Measurements from ENCODE around the gene LRRC71.
"Not testable (repeated sequence)": the region's sequence is repeated elsewhere in the genome, so short reads cannot be mapped to it uniquely, and the experiment has no call there.

The LRRC71 gene

GRCh38 chr1:156905651-156906050 is 14.8 kb upstream of the LRRC71 start:
- DNase-seq (ENCODE audit: low read depth) = no peak

DNA sequence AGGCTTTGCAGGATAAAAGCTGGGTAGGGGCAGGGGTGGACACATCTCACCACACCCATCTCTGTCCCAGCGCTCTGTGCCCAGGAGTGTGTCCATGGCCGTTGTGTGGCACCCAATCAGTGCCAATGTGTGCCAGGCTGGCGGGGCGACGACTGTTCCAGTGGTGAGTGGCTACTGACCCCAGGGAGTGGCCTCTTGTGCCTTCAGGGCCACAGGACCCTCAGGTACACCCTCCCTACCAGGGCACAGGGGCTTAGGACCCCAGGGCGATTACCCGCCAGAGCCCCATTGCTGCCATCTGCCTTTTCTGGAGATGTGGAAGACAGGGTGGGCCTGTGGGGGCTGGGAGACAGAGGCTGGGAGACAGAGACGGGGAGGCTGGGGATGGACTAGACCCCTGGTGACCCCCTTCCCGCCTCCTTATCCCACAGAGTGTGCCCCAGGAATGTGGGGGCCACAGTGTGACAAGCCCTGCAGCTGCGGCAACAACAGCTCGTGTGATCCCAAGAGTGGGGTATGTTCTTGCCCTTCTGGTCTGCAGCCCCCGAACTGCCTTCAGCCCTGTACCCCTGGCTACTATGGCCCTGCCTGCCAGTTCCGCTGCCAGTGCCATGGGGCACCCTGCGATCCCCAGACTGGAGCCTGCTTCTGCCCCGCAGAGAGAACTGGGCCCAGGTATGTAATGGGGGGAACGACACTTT is 14.1 kb upstream of the LRRC71 start:
- no peak for DNase-seq (ENCODE audit: low read depth)

DNA sequence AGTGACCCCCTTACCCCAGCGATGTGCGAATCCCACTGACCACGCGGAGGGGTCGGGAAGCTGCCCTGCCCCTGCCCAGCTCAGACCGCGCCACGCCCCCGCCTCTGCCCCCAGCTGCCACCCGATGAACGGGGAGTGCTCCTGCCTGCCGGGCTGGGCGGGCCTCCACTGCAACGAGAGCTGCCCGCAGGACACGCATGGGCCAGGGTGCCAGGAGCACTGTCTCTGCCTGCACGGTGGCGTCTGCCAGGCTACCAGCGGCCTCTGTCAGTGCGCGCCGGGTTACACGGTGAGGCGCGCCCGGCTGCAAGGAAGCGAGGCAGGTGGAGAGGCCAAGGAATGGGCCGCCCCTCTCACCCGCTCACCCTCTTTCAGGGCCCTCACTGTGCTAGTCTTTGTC is 11.9 kb upstream of the LRRC71 start:
- DNase-seq (ENCODE audit: low read depth) = no peak

- no peak for DNase-seq (ENCODE audit: low read depth)
These were observed 11.5 kb upstream of the LRRC71 start for GRCh38 chr1:156908955-156909354.

DNA sequence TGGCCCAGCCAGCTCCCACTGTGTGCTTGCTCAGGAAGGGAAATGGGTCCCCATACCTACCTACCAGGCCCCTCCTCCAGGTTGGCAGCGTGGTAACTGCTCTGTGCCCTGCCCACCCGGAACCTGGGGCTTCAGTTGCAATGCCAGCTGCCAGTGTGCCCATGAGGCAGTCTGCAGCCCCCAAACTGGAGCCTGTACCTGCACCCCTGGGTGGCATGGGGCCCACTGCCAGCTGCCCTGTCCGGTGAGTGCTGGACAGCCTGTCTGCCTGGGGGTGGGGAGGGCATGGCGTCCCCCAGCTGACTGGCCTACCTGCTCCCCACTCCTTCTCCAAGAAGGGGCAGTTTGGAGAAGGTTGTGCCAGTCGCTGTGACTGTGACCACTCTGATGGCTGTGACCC is 10.8 kb upstream of the LRRC71 start:
- DNase-seq (ENCODE audit: low read depth) = no peak

GRCh38 chr1:156910309-156910782 is 10.1 kb upstream of the LRRC71 start:
- peak; percentile 36 for DNase-seq (ENCODE audit: low read depth)

DNA sequence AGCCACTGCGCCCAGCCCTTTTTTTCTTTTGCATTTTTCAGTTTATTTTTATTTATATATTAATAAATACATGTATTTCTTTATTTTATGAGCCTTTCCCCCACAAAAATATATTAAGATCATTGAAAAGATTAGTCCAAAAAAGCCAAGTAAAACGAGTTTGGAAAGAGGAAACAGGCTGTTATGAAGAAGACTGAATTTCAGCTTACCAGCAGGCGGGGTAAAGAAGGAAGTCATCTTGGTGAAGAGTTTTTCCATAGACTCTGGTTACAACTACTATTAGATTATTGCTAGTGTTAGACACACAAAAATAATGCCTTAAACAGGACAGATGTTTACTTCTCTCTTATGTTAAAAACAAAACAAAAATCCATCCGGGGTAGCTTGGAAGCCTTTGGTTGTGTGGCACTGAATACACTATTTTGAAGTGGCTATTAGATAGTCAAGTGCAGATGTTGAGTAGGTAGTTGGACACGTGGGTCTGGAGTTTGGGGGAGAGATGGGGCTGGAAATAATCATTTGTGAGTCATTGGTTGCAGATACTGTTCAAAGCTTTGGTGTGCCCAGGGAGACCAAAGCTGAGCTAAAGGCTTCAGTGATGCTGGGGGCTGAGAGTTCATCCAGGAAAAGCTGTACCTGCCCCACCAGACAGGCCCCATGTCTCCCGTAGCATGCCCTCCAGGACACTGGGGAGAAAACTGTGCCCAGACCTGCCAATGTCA is 8.7 kb upstream of the LRRC71 start:
- no peak for DNase-seq (ENCODE audit: low read depth)

DNA sequence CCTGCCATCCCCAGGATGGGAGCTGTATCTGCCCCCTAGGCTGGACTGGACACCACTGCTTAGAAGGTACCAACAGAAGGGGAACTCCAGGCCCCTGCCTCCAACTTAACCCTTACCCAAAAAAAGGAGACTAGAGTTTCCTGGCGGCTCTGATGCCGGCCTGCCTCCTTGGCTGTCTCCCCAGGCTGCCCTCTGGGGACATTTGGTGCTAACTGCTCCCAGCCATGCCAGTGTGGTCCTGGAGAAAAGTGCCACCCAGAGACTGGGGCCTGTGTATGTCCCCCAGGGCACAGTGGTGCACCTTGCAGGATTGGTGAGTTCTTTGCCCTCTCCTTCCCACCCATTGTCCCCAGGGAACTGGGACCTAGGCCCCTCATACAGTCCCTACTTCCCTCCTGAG is 8.1 kb upstream of the LRRC71 start:
- DNase-seq (ENCODE audit: low read depth) = no peak

DNA sequence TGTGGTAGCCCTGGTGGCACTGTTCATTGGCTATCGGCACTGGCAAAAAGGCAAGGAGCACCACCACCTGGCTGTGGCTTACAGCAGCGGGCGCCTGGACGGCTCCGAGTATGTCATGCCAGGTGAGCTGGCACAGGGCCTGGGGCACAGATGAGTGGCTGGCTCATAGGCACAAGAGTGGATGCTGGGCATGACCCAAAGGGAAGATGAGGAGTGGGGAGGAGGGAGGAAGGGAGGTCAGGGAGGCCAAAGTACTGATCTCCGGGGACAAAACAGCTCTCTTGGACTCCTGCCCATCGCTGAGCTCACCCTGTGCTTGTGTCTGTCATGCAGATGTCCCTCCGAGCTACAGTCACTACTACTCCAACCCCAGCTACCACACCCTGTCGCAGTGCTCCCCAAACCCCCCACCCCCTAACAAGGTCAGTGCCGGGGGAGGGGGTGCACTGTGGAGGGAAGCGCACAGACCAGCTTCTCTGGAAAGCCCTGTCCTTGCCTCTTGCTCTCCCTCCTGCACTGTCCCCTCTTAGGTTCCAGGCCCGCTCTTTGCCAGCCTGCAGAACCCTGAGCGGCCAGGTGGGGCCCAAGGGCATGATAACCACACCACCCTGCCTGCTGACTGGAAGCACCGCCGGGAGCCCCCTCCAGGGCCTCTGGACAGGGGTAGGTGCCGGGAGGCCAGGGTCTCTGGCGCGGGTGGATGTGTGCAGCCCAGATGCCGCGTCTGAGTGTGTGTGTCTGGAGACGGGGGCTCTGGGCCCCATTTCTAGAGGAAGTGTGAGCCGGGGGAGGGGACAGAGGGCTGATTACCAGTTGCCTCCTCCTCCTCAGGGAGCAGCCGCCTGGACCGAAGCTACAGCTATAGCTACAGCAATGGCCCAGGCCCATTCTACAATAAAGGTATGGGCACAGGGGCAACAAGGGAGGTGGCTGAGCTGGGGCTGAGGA is 7.3 kb upstream of the LRRC71 start:
- DNase-seq (ENCODE audit: low read depth) = no peak

- no peak for DNase-seq (ENCODE audit: low read depth)
These were observed 6.5 kb upstream of the LRRC71 start for GRCh38 chr1:156913809-156914387.

- DNase-seq (ENCODE audit: low read depth) = no peak
These were observed 6.0 kb upstream of the LRRC71 start for GRCh38 chr1:156914440-156914856.

DNA sequence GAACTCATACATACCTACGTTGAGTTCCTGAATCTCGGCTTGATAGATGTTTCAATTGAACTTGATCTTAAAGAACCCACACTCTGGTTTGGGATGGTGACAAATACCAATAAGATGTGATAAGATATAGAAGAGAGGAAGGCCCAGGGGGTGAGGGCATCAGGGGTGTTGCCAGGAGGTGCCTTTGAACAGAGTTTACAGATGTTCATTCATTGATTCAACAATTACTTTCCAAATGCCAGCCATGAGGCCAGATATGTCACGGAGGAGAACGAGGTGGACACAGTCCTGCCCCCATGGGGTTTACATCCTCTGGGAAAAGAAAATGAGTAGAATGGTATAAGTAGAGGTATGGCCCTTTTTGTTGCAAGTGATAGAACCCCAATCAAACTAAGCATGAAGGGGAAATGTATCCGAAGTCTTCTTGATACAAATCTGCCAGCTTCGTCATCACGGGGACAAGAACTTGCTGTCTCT is 659 bp downstream of the LRRC71 start:
- DNase-seq (ENCODE audit: low read depth) = no peak

- DNase-seq (ENCODE audit: low read depth) = no peak
These were observed 2.7 kb downstream of the LRRC71 start for GRCh38 chr1:156922986-156923669.

DNA sequence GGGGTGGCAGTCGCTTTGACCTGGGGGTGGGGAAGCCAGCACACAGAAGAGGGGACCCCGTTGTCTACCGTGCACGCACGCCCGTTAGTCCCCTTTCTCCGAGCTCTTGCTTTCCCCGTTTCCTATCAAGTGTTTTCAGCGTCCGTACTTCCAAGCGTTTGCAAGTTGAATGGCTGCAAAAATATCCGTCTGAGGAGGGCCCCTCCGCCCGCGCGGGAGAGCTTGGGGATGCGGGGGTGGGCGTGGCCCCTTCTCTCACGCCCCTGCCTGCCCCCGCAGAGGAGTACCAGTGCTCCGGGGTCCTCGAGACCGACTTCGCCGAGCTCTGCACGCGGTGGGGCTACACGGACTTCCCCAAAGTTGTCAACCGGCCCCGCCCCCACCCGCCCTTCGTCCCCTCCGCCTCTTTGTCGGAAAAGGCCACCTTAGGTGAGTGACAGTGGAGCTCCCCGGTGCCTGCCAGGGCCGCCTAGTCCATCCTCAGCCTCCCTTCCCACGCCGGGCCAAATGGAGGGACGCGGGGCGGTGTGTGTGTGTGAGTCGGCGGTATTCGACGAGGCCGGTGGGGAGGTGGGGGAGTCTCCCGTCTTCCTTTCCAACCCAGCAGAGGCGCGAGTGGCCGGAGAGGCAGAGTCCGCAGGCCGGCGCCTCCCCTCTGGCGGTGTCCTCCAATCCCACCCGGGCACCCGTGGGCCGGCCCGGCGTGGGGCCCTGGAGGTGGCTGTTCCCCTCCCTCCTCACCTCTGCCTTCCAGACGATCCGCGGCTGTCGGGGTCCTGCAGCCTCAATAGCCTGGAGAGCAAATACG is 3.4 kb downstream of the LRRC71 start:
- DNase-seq (ENCODE audit: low read depth) = no peak

DNA sequence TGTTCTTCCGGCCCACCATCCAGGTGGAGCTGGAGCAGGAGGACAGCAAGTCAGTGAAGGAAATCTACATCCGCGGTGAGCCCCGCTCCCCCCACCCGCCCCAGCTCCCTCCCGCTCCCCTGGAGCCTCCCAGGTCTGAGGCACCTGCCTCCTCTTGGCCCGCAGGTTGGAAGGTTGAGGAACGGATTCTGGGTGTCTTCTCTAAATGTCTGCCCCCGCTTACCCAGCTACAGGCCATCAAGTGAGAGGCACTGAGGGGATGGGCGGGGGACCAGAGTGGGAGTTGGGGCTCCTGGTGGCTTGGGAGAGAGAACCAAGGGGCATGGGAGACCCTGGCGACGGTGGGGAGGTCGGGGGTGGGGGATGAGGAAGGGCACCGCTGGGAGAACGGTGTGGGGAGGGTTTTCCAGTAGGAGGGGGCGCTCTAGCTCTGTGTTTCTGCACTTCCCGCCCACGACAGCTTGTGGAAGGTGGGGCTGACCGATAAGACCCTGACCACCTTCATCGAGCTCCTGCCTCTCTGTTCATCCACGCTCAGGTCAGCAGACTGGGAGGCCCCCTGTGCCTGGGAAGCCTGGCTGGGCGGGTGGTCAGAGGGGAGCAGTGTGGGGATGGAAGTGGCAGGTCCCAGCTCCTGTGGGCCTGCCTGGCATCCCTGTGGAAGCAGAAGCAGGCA is 4.2 kb downstream of the LRRC71 start:
- DNase-seq (ENCODE audit: low read depth) = no peak

DNA sequence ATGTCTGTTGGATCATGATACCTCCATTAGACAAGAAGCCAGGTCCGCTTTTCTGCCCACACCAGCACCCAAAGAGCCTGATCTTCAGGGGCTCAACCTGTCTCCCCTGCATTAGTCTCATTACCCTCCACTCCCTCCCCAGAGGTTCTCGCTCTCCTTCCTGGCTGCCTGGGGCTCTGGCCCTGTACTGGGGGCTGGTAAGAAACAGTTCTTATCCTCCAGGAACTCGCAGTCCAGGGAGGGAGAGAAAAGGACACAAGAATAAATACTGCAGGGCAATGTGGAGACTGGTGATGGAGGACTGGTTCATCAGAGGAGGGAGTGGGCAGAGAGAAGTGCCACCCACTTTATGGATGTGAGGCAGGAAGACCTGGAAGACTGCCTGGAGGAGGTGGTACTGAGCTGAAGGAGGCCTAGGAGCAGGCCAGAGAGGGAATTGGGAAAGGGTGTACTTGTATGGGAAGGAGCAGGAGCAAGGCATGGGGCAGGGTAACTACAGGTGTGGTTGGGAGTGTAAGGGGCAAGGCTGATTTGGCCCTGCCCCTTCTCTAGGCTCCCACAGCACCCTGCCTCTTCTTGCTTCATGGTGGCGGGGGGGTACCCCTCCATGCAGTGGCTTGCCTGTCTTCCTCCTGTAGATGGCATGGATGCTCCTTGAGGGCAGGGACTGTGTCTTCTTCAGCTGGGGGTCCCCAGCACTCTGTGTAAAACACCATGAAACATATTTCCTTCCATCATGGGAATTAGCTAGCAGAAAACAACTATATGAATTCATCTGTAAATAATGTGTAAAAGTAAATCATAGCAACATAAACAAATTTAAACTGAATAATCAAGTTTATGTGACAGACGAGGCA is 5.0 kb downstream of the LRRC71 start:
- DNase-seq (ENCODE audit: low read depth) = no peak

GRCh38 chr1:156926175-156926574 is 5.7 kb downstream of the LRRC71 start:
- DNase-seq (ENCODE audit: low read depth) = no peak

- not testable (repeated sequence) for DNase-seq (ENCODE audit: low read depth)
These were observed 6.3 kb downstream of the LRRC71 start for GRCh38 chr1:156926695-156927094.

All from stimulated activated CD4-positive, alpha-beta T cell treated with anti-CD3 and anti-CD28 coated beads, Interleukin-2, amount 100 ng/mL, for 4 hours (primary cell).